HCT116 (cell line): ENCODE data around the gene OTOP1. TPM values are rescaled to one million over a fixed set of nuclear protein-coding genes. Genes with fewer than 3 reads are reported as not detected.
"Not testable (repeated sequence)": the region's sequence is repeated elsewhere in the genome, so short reads cannot be mapped to it uniquely, and the experiment has no call there.

ENCODE experiments used
- ATAC-seq: fragments of 200-7000 bp; cut with Tn5 transposase; 2 replicates; pipeline ENCODE4 v1.9.1; 2020; ENCODE audit warnings: mild to moderate bottlenecking, moderate library complexity
- BruUV-seq: library from RNA; stranded (reverse); fragments of 400-500 nt; replicated peaks from 2 replicates; lab custom pipeline; 2021; lab: Mats Ljungman, UMichigan
- CTCF ChIA-PET: fragments of 300-600 bp; sonication (Branson Sonifier 250); formaldehyde crosslinking; loops from one replicate; lab custom pipeline; 2021; ENCODE audit warnings: antibody characterized with exemption; lab: Charles Lee
- POLR2A ChIA-PET: fragments of 300-600, 350-600 bp; sonication (Branson Sonifier 250); formaldehyde crosslinking; loops from one replicate; lab custom pipeline; 2021; ENCODE audit warnings: antibody characterized with exemption; lab: Charles Lee
- RAD21 ChIA-PET, 2 experiments: fragments of 300-600 bp; sonication (Branson Sonifier 250); formaldehyde crosslinking; loops; one replicate each; lab custom pipeline; 2023; ENCODE audit warnings: low total read pairs in 2 of 2; ENCODE audit not compliant: uncharacterized antibody in 2 of 2, unreplicated experiment in 2 of 2, low non-redundant PET in 1 of 2; lab: Charles Lee
- DNase-seq: peaks from one replicate; pipeline ENCODE4 v3.0.0-alpha.2; 2010; ENCODE audit warnings: low read depth, low spot score
- H2AFZ ChIP-seq: fragments of 200-600 bp; shearing (Covaris generic), sonication (generic); 2 replicates; pipeline ENCODE4 v1.6.1; 2017; ENCODE audit warnings: low read depth, mixed run types, mixed read lengths, antibody characterized with exemption, low read length; ENCODE audit not compliant: poor library complexity, severe bottlenecking
- H3K27ac ChIP-seq: 2 replicates; pipeline ENCODE4 v1.5.1; 2012; ENCODE audit warnings: low read depth, low read length
- H3K27me3 ChIP-seq: fragments of 200-600 bp; sonication (generic); 2 replicates; pipeline ENCODE4 v1.6.1; 2016; ENCODE audit warnings: mixed run types, low read length, mixed read lengths; ENCODE audit not compliant: insufficient read depth
- H3K36me3 ChIP-seq, 2 experiments: fragments of 200-500 bp in 1 of 2; fragments of 200-600 bp in 1 of 2; sonication (Bioruptor generic) in 1 of 2; sonication (generic) in 1 of 2; 2 replicates each; pipeline versions ENCODE4 v1.5.1 to v1.6.1; 2014 to 2016; ENCODE audit warnings: low read length in 2 of 2, inconsistent platforms in 1 of 2, mixed read lengths in 1 of 2, mixed run types in 1 of 2; ENCODE audit not compliant: insufficient read depth in 2 of 2, control insufficient read depth in 1 of 2
- H3K4me1 ChIP-seq, 2 experiments: fragments of 200-600 bp in 1 of 2; sonication (generic) in 1 of 2; 2 replicates each; pipeline versions ENCODE4 v1.5.1 to v1.6.1; 2012 to 2017; ENCODE audit warnings: low read length in 2 of 2, inconsistent platforms in 1 of 2, mild to moderate bottlenecking in 1 of 2, mixed read lengths in 1 of 2, mixed run types in 1 of 2, moderate library complexity in 1 of 2; ENCODE audit not compliant: insufficient read depth in 2 of 2, control insufficient read depth in 1 of 2
- H3K4me2 ChIP-seq: fragments of 200-600 bp; sonication (generic); 2 replicates; pipeline ENCODE4 v1.6.1; 2017; ENCODE audit warnings: mixed run types, low read length, mixed read lengths
- H3K4me3 ChIP-seq, 2 experiments: fragments of 200-600 bp in 1 of 2; sonication (generic) in 1 of 2; replicated peaks in 1 of 2; 2 replicates each; pipeline ENCODE4 v1.5.1; 2011 to 2016; ENCODE audit warnings: low read length in 2 of 2, control low read depth in 1 of 2, low read depth in 1 of 2, mild to moderate bottlenecking in 1 of 2, mixed read lengths in 1 of 2, mixed run types in 1 of 2
- H3K79me2 ChIP-seq: fragments of 200-600 bp; sonication (generic); 2 replicates; pipeline ENCODE4 v1.6.1; 2017; ENCODE audit warnings: mild to moderate bottlenecking, mixed run types, low read length, moderate library complexity, mixed read lengths; ENCODE audit not compliant: insufficient read depth
- H3K9ac ChIP-seq: fragments of 200-600 bp; sonication (generic); 2 replicates; pipeline ENCODE4 v1.6.1; 2016; ENCODE audit warnings: low read length, mixed read lengths
- H3K9me2 ChIP-seq: fragments of 200-600 bp; sonication (generic), shearing (Covaris generic); 2 replicates; pipeline ENCODE4 v1.6.1; 2017; ENCODE audit warnings: mixed run types, mild to moderate bottlenecking, moderate library complexity; ENCODE audit not compliant: insufficient read depth
- H3K9me3 ChIP-seq, 2 experiments: fragments of 200-500 bp in 1 of 2; fragments of 200-600 bp in 1 of 2; sonication (Bioruptor generic) in 1 of 2; sonication (generic) in 1 of 2; 2 replicates each; pipeline ENCODE4 v1.6.1; 2014 to 2017; ENCODE audit warnings: low read length in 2 of 2, mixed read lengths in 2 of 2, inconsistent platforms in 1 of 2, low read depth in 1 of 2, mild to moderate bottlenecking in 1 of 2, mixed run types in 1 of 2, moderate library complexity in 1 of 2; ENCODE audit not compliant: control insufficient read depth in 1 of 2, insufficient read depth in 1 of 2
- H4K20me1 ChIP-seq: fragments of 200-600 bp; sonication (generic), shearing (Covaris generic); 2 replicates; pipeline ENCODE4 v1.6.1; 2017; ENCODE audit warnings: mixed run types, mild to moderate bottlenecking, moderate library complexity; ENCODE audit not compliant: insufficient read depth
- CBX3 ChIP-seq: IDR thresholded peaks from 2 replicates; pipeline ENCODE4 v1.6.1; 2012; ENCODE audit warnings: low read depth
- EGR1 ChIP-seq: IDR thresholded peaks from 2 replicates; pipeline ENCODE4 v1.6.1; 2012; ENCODE audit warnings: low read depth
- ELF1 ChIP-seq: IDR thresholded peaks from 2 replicates; pipeline ENCODE4 v1.6.1; 2012; ENCODE audit warnings: low read depth, borderline replicate concordance
- JUND ChIP-seq: IDR thresholded peaks from 2 replicates; pipeline ENCODE4 v1.6.1; 2012
- MAX ChIP-seq: IDR thresholded peaks from 2 replicates; pipeline ENCODE4 v1.6.1; 2012
- POLR2AphosphoS5 ChIP-seq: IDR thresholded peaks from 2 replicates; pipeline ENCODE4 v1.6.1; 2011; ENCODE audit warnings: mild to moderate bottlenecking, low read depth, low read length, moderate library complexity
- RAD21 ChIP-seq: IDR thresholded peaks from 2 replicates; pipeline ENCODE4 v1.6.1; 2012; ENCODE audit warnings: low read depth, mild to moderate bottlenecking
- REST ChIP-seq: IDR thresholded peaks from 2 replicates; pipeline ENCODE4 v1.6.1; 2012; ENCODE audit warnings: low read depth
- TCF7L2 ChIP-seq: IDR thresholded peaks from 2 replicates; pipeline ENCODE4 v1.7.0; 2011; ENCODE audit warnings: borderline replicate concordance, inconsistent platforms; ENCODE audit not compliant: insufficient read depth, insufficient read length; ENCODE audit errors: extremely low read depth
- ZNF274 ChIP-seq: fragments of 200-500 bp; sonication (Bioruptor generic); IDR thresholded peaks from 2 replicates; pipeline ENCODE4 v1.6.1; 2014; ENCODE audit warnings: mild to moderate bottlenecking, low read depth, low read length, inconsistent platforms
- intact Hi-C: fragments of 100-400 bp; cut with micrococcal nuclease; formaldehyde crosslinking; loops from 2 replicates; pipeline ENCODE4 v1.10.0; 2022
- total RNA-seq: library from RNA; stranded (reverse); gene quantifications from one replicate; pipeline ENCODE4 v1.2.1, GENCODE V29; 2021; ENCODE audit not compliant: unreplicated experiment
- TF ChIP-seq, protein P1 (sequence below): IDR thresholded peaks from 2 replicates; pipeline ENCODE4 v1.6.1; 2011; ENCODE audit warnings: mild to moderate bottlenecking, low read length, moderate library complexity; ENCODE audit not compliant: insufficient replicate concordance; ENCODE audit errors: extremely low read depth

Gene OTOP1
- total RNA-seq, 1 experiment from 2014 or later: not detected

- peaks cover 0 to 14% of the 10 kb centered on the region in 2 experiments; a peak in 2 of 4 replicates for H3K4me1 ChIP-seq
- peak overlapping the region; percentile 65 for H2AFZ ChIP-seq
- ATAC-seq (no peak), DNase-seq (no peak)
- ChIA-PET RAD21 (no interaction called here), CTCF (no interaction called here), POLR2A (no interaction called here)
- no peaks in the 10 kb centered on the region for H4K20me1 ChIP-seq
- no peaks in the 10 kb centered on the region for H3K36me3 ChIP-seq
- no peaks in the 10 kb centered on the region for H3K9me3 ChIP-seq
- no peaks in the 10 kb centered on the region for H3K9me2 ChIP-seq
- intact Hi-C loops: no loop called here
- no peak for TF ChIP-seq JUND
- no peak for TF ChIP-seq REST
- TF ChIP-seq ELF1: no peak
- no peak for TF ChIP-seq EGR1
- TF ChIP-seq ZNF274: no peak
- TF ChIP-seq CBX3: no peak
- no peak for TF ChIP-seq MAX
- TF ChIP-seq RAD21: no peak
- no peak for TF ChIP-seq TCF7L2
- TF ChIP-seq POLR2AphosphoS5: no peak
- TF ChIP-seq, protein P1, sequence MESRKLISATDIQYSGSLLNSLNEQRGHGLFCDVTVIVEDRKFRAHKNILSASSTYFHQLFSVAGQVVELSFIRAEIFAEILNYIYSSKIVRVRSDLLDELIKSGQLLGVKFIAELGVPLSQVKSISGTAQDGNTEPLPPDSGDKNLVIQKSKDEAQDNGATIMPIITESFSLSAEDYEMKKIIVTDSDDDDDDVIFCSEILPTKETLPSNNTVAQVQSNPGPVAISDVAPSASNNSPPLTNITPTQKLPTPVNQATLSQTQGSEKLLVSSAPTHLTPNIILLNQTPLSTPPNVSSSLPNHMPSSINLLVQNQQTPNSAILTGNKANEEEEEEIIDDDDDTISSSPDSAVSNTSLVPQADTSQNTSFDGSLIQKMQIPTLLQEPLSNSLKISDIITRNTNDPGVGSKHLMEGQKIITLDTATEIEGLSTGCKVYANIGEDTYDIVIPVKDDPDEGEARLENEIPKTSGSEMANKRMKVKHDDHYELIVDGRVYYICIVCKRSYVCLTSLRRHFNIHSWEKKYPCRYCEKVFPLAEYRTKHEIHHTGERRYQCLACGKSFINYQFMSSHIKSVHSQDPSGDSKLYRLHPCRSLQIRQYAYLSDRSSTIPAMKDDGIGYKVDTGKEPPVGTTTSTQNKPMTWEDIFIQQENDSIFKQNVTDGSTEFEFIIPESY: no peak
- H3K27ac ChIP-seq: no peak overlapping the region
- H3K79me2 ChIP-seq: no peaks in the 10 kb centered on the region
- no peak overlapping the region for H3K9ac ChIP-seq
- no peaks in the 10 kb centered on the region for H3K27me3 ChIP-seq
- BruUV-seq: no TSS peak
- H3K4me3 ChIP-seq: no peak overlapping the region
- H3K4me2 ChIP-seq: peak overlapping the region; percentile 44; the same call in 1 of the 2 replicates
Measured at GRCh38 chr4:4216648-4217047, 10.1 kb downstream of the OTOP1 start.

- DNase-seq, intact Hi-C loops: not testable (repeated sequence)
Measured at GRCh38 chr4:4213674-4214073, 13.1 kb downstream of the OTOP1 start.

More at GRCh38 chr4:4213674-4214073, 13.1 kb downstream of the OTOP1 start:
- H3K9ac ChIP-seq, H3K9me2 ChIP-seq, H3K27me3 ChIP-seq, ATAC-seq, H2AFZ ChIP-seq, H4K20me1 ChIP-seq, H3K79me2 ChIP-seq, H3K27ac ChIP-seq, H3K9me3 ChIP-seq, BruUV-seq, POLR2A ChIA-PET, CTCF ChIA-PET, H3K36me3 ChIP-seq, RAD21 ChIA-PET, H3K4me2 ChIP-seq, H3K4me3 ChIP-seq: not testable (repeated sequence)
- peaks cover 0 to 14% of the 10 kb centered on the region in 2 experiments; a peak in 2 of 4 replicates for H3K4me1 ChIP-seq
